ENCODE results near the gene FCMR. TPM values are rescaled to one million over a fixed set of nuclear protein-coding genes. Genes with fewer than 3 reads are reported as not detected.

FCMR gene
- total RNA-seq, 1 donor from 2014 or later: 1.3 TPM

GRCh38 chr1:206953626-206954025, 31.9 kb upstream of the FCMR start:
- Histone ChIP-seq H3K27ac (no peak overlapping the region), H3K4me3 (no peak overlapping the region), H3K36me3 (no peaks in the 10 kb centered on the region), H3K27me3 (no peaks in the 10 kb centered on the region), H3K9me3 (no peaks in the 10 kb centered on the region), H3K4me1 (no peaks in the 10 kb centered on the region)
- no peak for DNase-seq (ENCODE audit: low spot score in 2 of 2)
- intact Hi-C loops (cut with DNase I): no loop called here
- no peak for TF ChIP-seq CTCF (IDR thresholded peaks at IDR 0.05)

GRCh38 chr1:206953126-206953525, 31.4 kb upstream of the FCMR start:
- Histone ChIP-seq H3K36me3 (no peaks in the 10 kb centered on the region), H3K27ac (no peak overlapping the region), H3K9me3 (no peaks in the 10 kb centered on the region), H3K4me3 (no peak overlapping the region), H3K4me1 (no peaks in the 10 kb centered on the region), H3K27me3 (no peaks in the 10 kb centered on the region)
- DNase-seq (ENCODE audit: low spot score in 2 of 2): no peak
- no peak for TF ChIP-seq CTCF (IDR thresholded peaks at IDR 0.05)
- intact Hi-C loops (cut with DNase I): no loop called here

- intact Hi-C loops (cut with DNase I): no loop called here
- H3K4me3 ChIP-seq: no peak overlapping the region
- no peaks in the 10 kb centered on the region for H3K4me1 ChIP-seq
- H3K9me3 ChIP-seq: no peaks in the 10 kb centered on the region
- H3K27ac ChIP-seq: no peak overlapping the region
- no peaks in the 10 kb centered on the region for H3K27me3 ChIP-seq
- H3K36me3 ChIP-seq: no peaks in the 10 kb centered on the region
- TF ChIP-seq CTCF (IDR thresholded peaks at IDR 0.05): no peak
- no peak for DNase-seq (ENCODE audit: low spot score in 2 of 2)
Measured at GRCh38 chr1:206952171-206952570, 30.4 kb upstream of the FCMR start.

GRCh38 chr1:206951318-206952100, 29.8 kb upstream of the FCMR start:
- intact Hi-C loops (cut with DNase I): no loop called here
- Histone ChIP-seq H3K27ac (no peak overlapping the region), H3K4me3 (no peak overlapping the region), H3K4me1 (no peaks in the 10 kb centered on the region), H3K9me3 (no peaks in the 10 kb centered on the region), H3K36me3 (no peaks in the 10 kb centered on the region), H3K27me3 (no peaks in the 10 kb centered on the region)
- TF ChIP-seq CTCF (IDR thresholded peaks at IDR 0.05): no peak
- no peak for DNase-seq (ENCODE audit: low spot score in 2 of 2)

GRCh38 chr1:206949641-206950040, 27.9 kb upstream of the FCMR start:
- Histone ChIP-seq H3K4me1 (no peaks in the 10 kb centered on the region), H3K27ac (no peak overlapping the region), H3K27me3 (no peaks in the 10 kb centered on the region), H3K4me3 (no peak overlapping the region), H3K9me3 (no peaks in the 10 kb centered on the region), H3K36me3 (no peaks in the 10 kb centered on the region)
- DNase-seq (ENCODE audit: low spot score in 2 of 2): no peak
- TF ChIP-seq CTCF (IDR thresholded peaks at IDR 0.05): no peak
- intact Hi-C loops (cut with DNase I): no loop called here
